COLO668 (cell line): Measurements from ENCODE around the gene LIX1.
"Not testable (repeated sequence)": the region's sequence is repeated elsewhere in the genome, so short reads cannot be mapped to it uniquely, and the experiment has no call there.

ENCODE experiments used
- DNase-seq: peaks from one replicate; lab custom pipeline; 2025; ENCODE audit not compliant: unreplicated experiment; lab: John Stamatoyannopoulos, UW

Gene LIX1

GRCh38 chr5:97141539-97141938 is 872 bp downstream of the LIX1 start:
- no peak for DNase-seq

GRCh38 chr5:97141031-97141430 is 1.4 kb downstream of the LIX1 start:
- no peak for DNase-seq

GRCh38 chr5:97140250-97140649 is 2.2 kb downstream of the LIX1 start:
- not testable (repeated sequence) for DNase-seq

- DNase-seq = no peak
These were observed 5.9 kb downstream of the LIX1 start for GRCh38 chr5:97136475-97136874.

- DNase-seq = no peak
These were observed 6.5 kb downstream of the LIX1 start for GRCh38 chr5:97135868-97136267.

- no peak for DNase-seq
These were observed 7.8 kb downstream of the LIX1 start for GRCh38 chr5:97134634-97135033.

GRCh38 chr5:97133101-97133500 is 9.3 kb downstream of the LIX1 start:
- no peak for DNase-seq

- no peak for DNase-seq
These were observed 10.5 kb downstream of the LIX1 start for GRCh38 chr5:97131921-97132320.

- no peak for DNase-seq
These were observed 11.2 kb downstream of the LIX1 start for GRCh38 chr5:97131139-97131710.

- no peak for DNase-seq
These were observed 14.7 kb downstream of the LIX1 start for GRCh38 chr5:97127727-97128126.

- DNase-seq = no peak
These were observed 17.2 kb downstream of the LIX1 start for GRCh38 chr5:97125125-97125683.

- DNase-seq = no peak
These were observed 18.1 kb downstream of the LIX1 start for GRCh38 chr5:97124335-97124734.

GRCh38 chr5:97121848-97122247 is 20.6 kb downstream of the LIX1 start:
- no peak for DNase-seq

- no peak for DNase-seq
These were observed 22.2 kb downstream of the LIX1 start for GRCh38 chr5:97120195-97120594.

- no peak for DNase-seq
These were observed 23.4 kb downstream of the LIX1 start for GRCh38 chr5:97119007-97119390.

- DNase-seq = no peak
These were observed 24.0 kb downstream of the LIX1 start for GRCh38 chr5:97118261-97119006.

GRCh38 chr5:97115932-97116331 is 26.5 kb downstream of the LIX1 start:
- no peak for DNase-seq

GRCh38 chr5:97112230-97112629 is 30.2 kb downstream of the LIX1 start:
- DNase-seq = no peak

- no peak for DNase-seq
These were observed 30.8 kb downstream of the LIX1 start for GRCh38 chr5:97111616-97112015.

- DNase-seq = no peak
These were observed 31.4 kb downstream of the LIX1 start for GRCh38 chr5:97111004-97111403.

- DNase-seq = no peak
These were observed 35.1 kb downstream of the LIX1 start for GRCh38 chr5:97107318-97107717.

- no peak for DNase-seq
These were observed 36.2 kb downstream of the LIX1 start for GRCh38 chr5:97106216-97106581.
